Vagina (tissue), 2 donors: Measurements from ENCODE around the gene EIF5B. TPM values are rescaled to one million over a fixed set of nuclear protein-coding genes. Genes with fewer than 3 reads are reported as not detected.
A peak's percentile ranks its signal among the peaks of the same experiment; 100 is the strongest.
"Not testable (repeated sequence)": the region's sequence is repeated elsewhere in the genome, so short reads cannot be mapped to it uniquely, and the experiment has no call there.

Experiments used
- DNase-seq, 2 donors: peaks; one replicate each; pipeline ENCODE4 v3.0.0-alpha.2; 2017; ENCODE audit errors: extremely low spot score in 2 of 2
- H3K27ac ChIP-seq: fragments of 200-600 bp; sonication (generic); one replicate; pipeline ENCODE4 v1.5.1; 2019
- H3K27me3 ChIP-seq: fragments of 200-600 bp; sonication (generic); one replicate; pipeline ENCODE4 v1.5.1; 2019
- H3K36me3 ChIP-seq, 2 donors: fragments of 200-600 bp; sonication (generic); one replicate each; pipeline ENCODE4 v1.5.1; 2017 to 2019
- H3K4me1 ChIP-seq: fragments of 200-600 bp; sonication (generic); one replicate; pipeline ENCODE4 v1.5.1; 2019
- H3K4me3 ChIP-seq, 2 donors: fragments of 200-600 bp; sonication (generic); 1 replicate in 1 of 2; 2 replicates in 1 of 2; pipeline ENCODE4 v1.5.1; 2016 to 2019
- H3K9me3 ChIP-seq: fragments of 200-600 bp; sonication (generic); one replicate; pipeline ENCODE4 v1.5.1; 2019
- CTCF ChIP-seq, 3 experiments: fragments of 450-650 bp in 2 of 3; fragments of 200-600 bp in 1 of 3; sonication (generic) in 1 of 3; IDR thresholded peaks; one replicate each; pipeline ENCODE4 v1.5.1; 2017 to 2019; ENCODE audit warnings: antibody characterized with exemption in 3 of 3, mild to moderate bottlenecking in 2 of 3, moderate library complexity in 2 of 3
- POLR2A ChIP-seq, 2 donors: fragments of 450-650 bp; IDR thresholded peaks; one replicate each; pipeline ENCODE4 v1.6.1; 2017; ENCODE audit warnings: antibody characterized with exemption in 2 of 2, mild to moderate bottlenecking in 2 of 2, moderate library complexity in 2 of 2
- POLR2AphosphoS5 ChIP-seq, 2 donors: sonication (generic); formaldehyde crosslinking; IDR thresholded peaks; one replicate each; pipeline ENCODE4 v1.9.0; 2017; ENCODE audit warnings: antibody characterized with exemption in 2 of 2, mild to moderate bottlenecking in 2 of 2, low read depth in 1 of 2; ENCODE audit not compliant: insufficient read depth in 1 of 2
- intact Hi-C: fragments of 100-400 bp; cut with DNase I; formaldehyde crosslinking; loops from one replicate; pipeline ENCODE4 v1.15.1; 2023
- total RNA-seq: library from RNA; depleted of rRNA; stranded (reverse); fragments of >200 nt; gene quantifications from one replicate; pipeline ENCODE4 v1.2.3, GENCODE V29; 2016

Gene EIF5B
- total RNA-seq, 1 donor from 2014 or later, result 31.2 TPM

- no peak overlapping the region for H3K27ac ChIP-seq
- no peaks in the 10 kb centered on the region for H3K9me3 ChIP-seq
- no peak for DNase-seq
- no peaks in the 10 kb centered on the region for H3K4me1 ChIP-seq
- no peak overlapping the region for H3K4me3 ChIP-seq
- no peaks in the 10 kb centered on the region for H3K27me3 ChIP-seq
- intact Hi-C loops, result no loop called here
- TF ChIP-seq CTCF (IDR thresholded peaks at IDR 0.05) (no peak), POLR2AphosphoS5 (IDR thresholded peaks at IDR 0.05; ENCODE audit: insufficient read depth in 1 of 2, low read depth in 1 of 2) (no peak), POLR2A (IDR thresholded peaks at IDR 0.05) (no peak)
- H3K36me3 ChIP-seq, result peaks cover 0 to 46% of the 10 kb centered on the region in 2 donors
Observed at GRCh38 chr2:99317161-99317872, 19.9 kb upstream of the EIF5B start.

GRCh38 chr2:99317873-99318200, 19.4 kb upstream of the EIF5B start:
- DNase-seq, H3K4me3 ChIP-seq, H3K4me1 ChIP-seq, intact Hi-C loops, H3K27me3 ChIP-seq, H3K9me3 ChIP-seq, H3K27ac ChIP-seq: not testable (repeated sequence)
- H3K36me3 ChIP-seq, result peaks cover 0 to 51% of the 10 kb centered on the region in 2 donors

GRCh38 chr2:99325384-99325783, 11.8 kb upstream of the EIF5B start:
- no peaks in the 10 kb centered on the region for H3K4me1 ChIP-seq
- peaks cover 3 to 76% of the 10 kb centered on the region in 2 donors for H3K36me3 ChIP-seq

GRCh38 chr2:99335911-99336803, 1.0 kb upstream of the EIF5B start, which contains the start of gene TXNDC9:
Gene TXNDC9, minus strand, starts transcription at chr2:99336333. Its CDS starts 3,123 bp downstream, at chr2:99333210.
- H3K27ac ChIP-seq, result peak within 1 kb of the TSS; percentile 91
- H3K4me3 ChIP-seq, result peak within 1 kb of the TSS; percentile 78 to 97
- TF ChIP-seq POLR2AphosphoS5 (IDR thresholded peaks at IDR 0.05; ENCODE audit: insufficient read depth in 1 of 2, low read depth in 1 of 2) (peak; percentile 94 to 98), POLR2A (IDR thresholded peaks at IDR 0.05) (peak in 1 of 2 donors; percentile 29), CTCF (IDR thresholded peaks at IDR 0.05) (no peak)
- H3K27me3 ChIP-seq, result no peaks in the 10 kb centered on the region
- peaks cover 0 to 21% of the 10 kb centered on the region in 2 donors for H3K36me3 ChIP-seq
- peaks cover 34% of the 10 kb centered on the region for H3K4me1 ChIP-seq
- peak; percentile 99 for DNase-seq
- intact Hi-C loops, result no loop called here
- H3K9me3 ChIP-seq, result no peaks in the 10 kb centered on the region

More at GRCh38 chr2:99325384-99325783, 11.8 kb upstream of the EIF5B start:
- no peak for TF ChIP-seq CTCF (IDR thresholded peaks at IDR 0.05)
- no peak for TF ChIP-seq POLR2AphosphoS5 (IDR thresholded peaks at IDR 0.05; ENCODE audit: insufficient read depth in 1 of 2, low read depth in 1 of 2)
- no peak for TF ChIP-seq POLR2A (IDR thresholded peaks at IDR 0.05)
- H3K9me3 ChIP-seq, result no peaks in the 10 kb centered on the region
- no peak overlapping the region for H3K27ac ChIP-seq
- H3K4me3 ChIP-seq, result no peak overlapping the region
- DNase-seq, result no peak
- intact Hi-C loops, result no loop called here
- H3K27me3 ChIP-seq, result no peaks in the 10 kb centered on the region

- Histone ChIP-seq H3K36me3 (peaks cover 0 to 15% of the 10 kb centered on the region in 2 donors), H3K9me3 (no peaks in the 10 kb centered on the region), H3K27me3 (no peaks in the 10 kb centered on the region), H3K27ac (peak overlapping the region; percentile 91), H3K4me1 (peaks cover 34% of the 10 kb centered on the region), H3K4me3 (peak overlapping the region; percentile 78 to 97)
- intact Hi-C loops, result no loop called here
- no peak for DNase-seq
- TF ChIP-seq POLR2AphosphoS5 (IDR thresholded peaks at IDR 0.05; ENCODE audit: insufficient read depth in 1 of 2, low read depth in 1 of 2), result no peak
- no peak for TF ChIP-seq CTCF (IDR thresholded peaks at IDR 0.05)
- TF ChIP-seq POLR2A (IDR thresholded peaks at IDR 0.05), result no peak
Observed at GRCh38 chr2:99336804-99337112, 431 bp upstream of the EIF5B start.
